ENCODE data around the gene F12.

DNA sequence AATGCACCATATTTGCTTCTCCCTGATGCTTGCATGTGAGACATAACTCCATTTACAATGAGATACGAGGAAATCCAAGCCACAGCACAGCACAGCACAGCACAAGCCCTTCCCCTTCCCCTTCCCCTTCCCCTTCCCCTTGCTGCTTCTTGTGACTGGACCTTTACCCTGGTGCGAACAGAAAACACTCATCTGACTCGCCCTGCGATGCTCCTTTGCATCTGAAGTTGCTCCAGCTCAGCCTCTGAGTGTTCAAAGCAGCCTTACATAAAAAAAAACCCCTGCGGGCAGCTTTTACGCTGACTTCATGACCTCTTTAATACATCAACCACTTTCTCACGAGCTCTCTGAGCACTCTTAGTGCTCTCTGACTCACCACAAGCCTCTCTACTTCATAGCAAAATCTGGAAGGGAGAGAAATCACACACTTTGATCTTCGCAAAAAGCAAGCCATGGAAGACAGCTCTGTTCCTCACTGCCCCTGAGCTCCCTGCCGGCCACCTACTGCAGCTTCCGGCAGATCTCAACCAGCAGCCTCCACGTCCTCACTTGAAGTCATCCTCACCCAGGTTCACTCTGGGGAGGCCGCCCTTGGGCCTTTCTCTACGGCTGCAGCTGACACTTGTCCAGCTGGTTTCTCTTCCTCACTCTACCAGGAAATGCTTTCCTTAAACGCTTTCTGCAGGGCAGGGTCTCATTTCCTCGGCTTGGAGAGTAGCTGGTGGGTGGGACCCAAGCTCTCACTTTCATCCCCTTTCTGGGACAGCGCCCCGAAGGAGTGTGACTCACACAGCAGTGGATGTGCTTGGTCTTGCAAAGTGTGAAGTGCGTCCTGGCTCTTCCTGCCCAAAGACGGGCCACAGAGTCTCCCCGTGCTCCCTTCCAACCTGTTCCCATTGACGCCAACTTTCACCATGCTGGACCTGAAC lies 19.9 kb downstream of the F12 start:
- TF ChIP-seq, protein P1, sequence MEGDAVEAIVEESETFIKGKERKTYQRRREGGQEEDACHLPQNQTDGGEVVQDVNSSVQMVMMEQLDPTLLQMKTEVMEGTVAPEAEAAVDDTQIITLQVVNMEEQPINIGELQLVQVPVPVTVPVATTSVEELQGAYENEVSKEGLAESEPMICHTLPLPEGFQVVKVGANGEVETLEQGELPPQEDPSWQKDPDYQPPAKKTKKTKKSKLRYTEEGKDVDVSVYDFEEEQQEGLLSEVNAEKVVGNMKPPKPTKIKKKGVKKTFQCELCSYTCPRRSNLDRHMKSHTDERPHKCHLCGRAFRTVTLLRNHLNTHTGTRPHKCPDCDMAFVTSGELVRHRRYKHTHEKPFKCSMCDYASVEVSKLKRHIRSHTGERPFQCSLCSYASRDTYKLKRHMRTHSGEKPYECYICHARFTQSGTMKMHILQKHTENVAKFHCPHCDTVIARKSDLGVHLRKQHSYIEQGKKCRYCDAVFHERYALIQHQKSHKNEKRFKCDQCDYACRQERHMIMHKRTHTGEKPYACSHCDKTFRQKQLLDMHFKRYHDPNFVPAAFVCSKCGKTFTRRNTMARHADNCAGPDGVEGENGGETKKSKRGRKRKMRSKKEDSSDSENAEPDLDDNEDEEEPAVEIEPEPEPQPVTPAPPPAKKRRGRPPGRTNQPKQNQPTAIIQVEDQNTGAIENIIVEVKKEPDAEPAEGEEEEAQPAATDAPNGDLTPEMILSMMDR (IDR thresholded peaks at IDR 0.05; ENCODE audit: low read length): no peak
- TF ChIP-seq EZH2 (IDR thresholded peaks at IDR 0.05; ENCODE audit: borderline replicate concordance, low read length): no peak

Data from OCI-LY1 (cell line).